Panc1 (cell line): ENCODE data around the gene FBXO24. TPM values are rescaled to one million over a fixed set of nuclear protein-coding genes. Genes with fewer than 3 reads are reported as not detected.

ENCODE experiments used
- ATAC-seq: fragments of 200-7000 bp; cut with Tn5 transposase; 2 replicates; pipeline ENCODE4 v1.9.1; 2020; ENCODE audit warnings: mild to moderate bottlenecking, moderate library complexity
- BruUV-seq: library from RNA; stranded (reverse); fragments of 400-500 nt; replicated peaks from 2 replicates; lab custom pipeline; 2021; lab: Mats Ljungman, UMichigan
- CTCF ChIA-PET: fragments of 300-600 bp; sonication (Branson Sonifier 250); formaldehyde crosslinking; loops from one replicate; lab custom pipeline; 2022; ENCODE audit warnings: antibody characterized with exemption; lab: Charles Lee
- POLR2A ChIA-PET: fragments of 300-600 bp; sonication (Branson Sonifier 250); formaldehyde crosslinking; loops from one replicate; lab custom pipeline; 2022; ENCODE audit warnings: antibody characterized with exemption; lab: Charles Lee
- DNase-seq: peaks from one replicate; pipeline ENCODE4 v3.0.0-alpha.2; 2010; ENCODE audit warnings: low read depth, low spot score
- H3K27ac ChIP-seq: 2 replicates; pipeline ENCODE4 v1.5.1; 2011; ENCODE audit warnings: mild to moderate bottlenecking, low read length, inconsistent platforms
- H3K27me3 ChIP-seq: fragments of 200-500 bp; sonication (Bioruptor generic); 2 replicates; pipeline ENCODE4 v1.6.0; 2014; ENCODE audit warnings: low read length, inconsistent platforms; ENCODE audit not compliant: control insufficient read depth, insufficient read depth
- H3K36me3 ChIP-seq: fragments of 200-500 bp; sonication (Bioruptor generic); 2 replicates; pipeline ENCODE4 v1.5.1; 2014; ENCODE audit warnings: inconsistent platforms, mild to moderate bottlenecking, low read length, moderate library complexity; ENCODE audit not compliant: control insufficient read depth, insufficient read depth
- H3K4me1 ChIP-seq: 2 replicates; pipeline ENCODE4 v1.5.1; 2011; ENCODE audit warnings: inconsistent platforms, mild to moderate bottlenecking, low read length, moderate library complexity; ENCODE audit not compliant: control insufficient read depth, insufficient read depth
- H3K4me3 ChIP-seq, 2 experiments: 2 replicates each; pipeline ENCODE4 v1.5.1; 2011 to 2012; ENCODE audit warnings: low read depth in 2 of 2, low read length in 2 of 2, mild to moderate bottlenecking in 2 of 2, inconsistent platforms in 1 of 2, moderate library complexity in 1 of 2
- H3K9me3 ChIP-seq: fragments of 200-500 bp; sonication (Bioruptor generic); 2 replicates; pipeline ENCODE4 v1.5.1; 2014; ENCODE audit warnings: low read depth, mild to moderate bottlenecking, inconsistent platforms, low read length, moderate library complexity; ENCODE audit not compliant: control insufficient read depth, insufficient read depth
- CTCF ChIP-seq: fragments of 450-650 bp; IDR thresholded peaks from 2 replicates; pipeline ENCODE4 v1.5.1; 2017; ENCODE audit warnings: mild to moderate bottlenecking
- POLR2AphosphoS5 ChIP-seq: IDR thresholded peaks from 2 replicates; pipeline ENCODE4 v1.6.1; 2012; ENCODE audit warnings: mild to moderate bottlenecking, low read depth, low read length, moderate library complexity
- REST ChIP-seq, 2 experiments: IDR thresholded peaks; 2 replicates each; pipeline ENCODE4 v1.6.1; 2011 to 2012; ENCODE audit warnings: low read depth in 2 of 2, control low read depth in 1 of 2, low read length in 1 of 2, mild to moderate bottlenecking in 1 of 2, moderate library complexity in 1 of 2; ENCODE audit not compliant: insufficient read depth in 1 of 2
- SIN3A ChIP-seq: IDR thresholded peaks from 2 replicates; pipeline ENCODE4 v1.6.1; 2012; ENCODE audit warnings: low read depth, mild to moderate bottlenecking, low read length, moderate library complexity, borderline replicate concordance; ENCODE audit not compliant: insufficient read depth
- TCF7L2 ChIP-seq: IDR thresholded peaks from 2 replicates; pipeline ENCODE4 v1.6.1; 2011; ENCODE audit warnings: mild to moderate bottlenecking, low read depth, low read length, inconsistent platforms
- in situ Hi-C: cut with HindIII; loops from 2 replicates; pipeline ENCODE4 v1.10.0; 2016; ENCODE audit warnings: low sequenced_read_pairs, low pct_unique_long_range_greater_than_20kb
- intact Hi-C: fragments of 100-400 bp; cut with micrococcal nuclease; formaldehyde crosslinking; loops from one replicate; pipeline ENCODE4 v1.10.0; 2022; ENCODE audit not compliant: unreplicated experiment
- total RNA-seq: library from RNA; stranded (reverse); gene quantifications from one replicate; pipeline ENCODE4 v1.2.1, GENCODE V29; 2021; ENCODE audit not compliant: unreplicated experiment

Gene FBXO24
- total RNA-seq, 1 experiment from 2014 or later: 0.59 TPM

GRCh38 chr7:100585511-100586265 is 440 bp upstream of the FBXO24 start, which contains the start of gene LRCH4:
Gene LRCH4 (minus strand): TSS chr7:100586129. CDS start chr7:100586100, 29 bp downstream.
- H3K4me1 ChIP-seq: peaks cover 12% of the 10 kb centered on the region
- TF ChIP-seq CTCF: no peak
- TF ChIP-seq TCF7L2: no peak
- peak; percentile 90; the same call in 1 of the 2 replicates for TF ChIP-seq SIN3A
- peak; percentile 94 for TF ChIP-seq POLR2AphosphoS5
- peak in 1 of 2 experiments; percentile 59; a peak in 1 of 4 replicates for TF ChIP-seq REST (IDR thresholded peaks at IDR 0.05; ENCODE audit: insufficient read depth in 1 of 2, low read depth in 2 of 2, low read length in 1 of 2)
- no peak for DNase-seq
- BruUV-seq: no TSS peak
- H3K27me3 ChIP-seq: no peaks in the 10 kb centered on the region
- intact Hi-C loops (no loop called here), in situ Hi-C loops (no loop called here)
- H3K4me3 ChIP-seq: peak within 1 kb of the TSS; percentile 89 to 93
- H3K9me3 ChIP-seq: no peaks in the 10 kb centered on the region
- ATAC-seq: peak; percentile 64
- ChIA-PET POLR2A (interaction anchor here (0.6 kb wide), 4 partner anchors 12 to 91 kb away, joined by 3 to 12 read pairs (median 6); no protein-coding TSS in a partner anchor), CTCF (interaction anchor here (0.6 to 1.1 kb wide), 5 partner anchors 17 to 267 kb away, joined by 3 to 4 read pairs (median 3); partner anchors contain the start of gene SLC12A9)
- peaks cover 9% of the 10 kb centered on the region; the same call in 1 of the 2 replicates for H3K36me3 ChIP-seq
- H3K27ac ChIP-seq: peak within 1 kb of the TSS; percentile 86

GRCh38 chr7:100588438-100588837 is 2.3 kb downstream of the FBXO24 start:
- Histone ChIP-seq H3K9me3 (no peaks in the 10 kb centered on the region), H3K4me3 (no peak overlapping the region), H3K27ac (no peak overlapping the region), H3K27me3 (no peaks in the 10 kb centered on the region), H3K36me3 (no peaks in the 10 kb centered on the region), H3K4me1 (peaks cover 12% of the 10 kb centered on the region)
- ChIA-PET POLR2A (interaction anchor here (0.7 kb wide), 1 partner anchor 17 kb away, joined by 6 read pairs; no protein-coding TSS in a partner anchor), CTCF (interaction anchor here (0.5 to 1.3 kb wide), 7 partner anchors 9 to 80 kb away, joined by 3 to 9 read pairs (median 3); partner anchors contain the start of gene MOSPD3)
- ATAC-seq (no peak), DNase-seq (no peak)
- BruUV-seq: no TSS peak
- TF ChIP-seq POLR2AphosphoS5 (no peak), REST (IDR thresholded peaks at IDR 0.05; ENCODE audit: insufficient read depth in 1 of 2, low read depth in 2 of 2, low read length in 1 of 2) (no peak), TCF7L2 (no peak), SIN3A (no peak), CTCF (no peak)
- in situ Hi-C loops (no loop called here), intact Hi-C loops (no loop called here)
